ENCODE data around the gene EPHB1.

EPHB1 gene

DNA sequence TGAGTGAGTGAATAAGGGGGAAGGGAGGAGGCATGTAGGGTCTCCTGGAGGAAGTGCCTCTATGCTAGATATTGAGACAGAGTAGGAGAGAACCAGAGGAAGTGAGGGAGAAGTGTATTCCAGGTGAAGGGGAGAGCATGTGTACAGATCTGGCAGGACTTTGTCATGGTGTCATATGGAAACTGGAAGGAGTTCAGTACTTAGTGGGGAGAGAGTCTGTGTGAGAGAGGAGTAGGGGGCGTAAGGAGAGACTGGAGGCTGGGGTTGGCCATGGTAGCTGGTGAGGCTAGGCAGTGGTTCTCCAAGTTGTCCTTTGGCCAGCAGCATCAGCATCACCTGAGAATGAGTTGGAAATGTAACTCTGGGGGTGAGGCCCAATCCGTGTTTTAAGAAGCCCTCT is 29.6 kb upstream of the EPHB1 start:
- no peak for DNase-seq (ENCODE audit: extremely low read depth, low read depth)
- H3K4me3 ChIP-seq (replicated peaks; ENCODE audit: low read depth, low read length) = no peak overlapping the region
- TF ChIP-seq, protein P1, sequence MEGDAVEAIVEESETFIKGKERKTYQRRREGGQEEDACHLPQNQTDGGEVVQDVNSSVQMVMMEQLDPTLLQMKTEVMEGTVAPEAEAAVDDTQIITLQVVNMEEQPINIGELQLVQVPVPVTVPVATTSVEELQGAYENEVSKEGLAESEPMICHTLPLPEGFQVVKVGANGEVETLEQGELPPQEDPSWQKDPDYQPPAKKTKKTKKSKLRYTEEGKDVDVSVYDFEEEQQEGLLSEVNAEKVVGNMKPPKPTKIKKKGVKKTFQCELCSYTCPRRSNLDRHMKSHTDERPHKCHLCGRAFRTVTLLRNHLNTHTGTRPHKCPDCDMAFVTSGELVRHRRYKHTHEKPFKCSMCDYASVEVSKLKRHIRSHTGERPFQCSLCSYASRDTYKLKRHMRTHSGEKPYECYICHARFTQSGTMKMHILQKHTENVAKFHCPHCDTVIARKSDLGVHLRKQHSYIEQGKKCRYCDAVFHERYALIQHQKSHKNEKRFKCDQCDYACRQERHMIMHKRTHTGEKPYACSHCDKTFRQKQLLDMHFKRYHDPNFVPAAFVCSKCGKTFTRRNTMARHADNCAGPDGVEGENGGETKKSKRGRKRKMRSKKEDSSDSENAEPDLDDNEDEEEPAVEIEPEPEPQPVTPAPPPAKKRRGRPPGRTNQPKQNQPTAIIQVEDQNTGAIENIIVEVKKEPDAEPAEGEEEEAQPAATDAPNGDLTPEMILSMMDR (IDR thresholded peaks at IDR 0.05; ENCODE audit: low read depth, low read length, missing control alignments) = no peak

DNA sequence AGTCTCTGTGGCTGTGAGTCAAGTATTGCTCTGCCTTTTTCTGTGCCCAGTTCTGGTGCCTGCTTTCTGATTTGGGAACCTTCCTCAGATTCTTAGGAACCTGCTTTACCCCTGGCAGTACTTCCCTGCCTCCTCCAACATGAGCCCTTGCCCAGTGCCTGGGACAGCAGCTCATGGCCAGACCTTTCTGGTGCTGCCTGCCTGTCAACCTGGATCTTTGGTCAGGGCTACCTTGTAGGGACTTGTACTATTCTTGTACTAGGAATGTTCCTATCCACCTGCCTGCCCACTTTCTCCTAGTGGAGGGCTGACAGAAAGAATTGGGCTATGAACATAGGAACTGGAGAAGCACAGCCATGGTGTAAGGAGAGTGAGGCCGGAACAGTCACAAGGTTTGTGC is 28.8 kb upstream of the EPHB1 start:
- no peak overlapping the region for H3K4me3 ChIP-seq (replicated peaks; ENCODE audit: low read depth, low read length)
- no peak for DNase-seq (ENCODE audit: extremely low read depth, low read depth)
- TF ChIP-seq, protein P1 (IDR thresholded peaks at IDR 0.05; ENCODE audit: low read depth, low read length, missing control alignments) = no peak

DNA sequence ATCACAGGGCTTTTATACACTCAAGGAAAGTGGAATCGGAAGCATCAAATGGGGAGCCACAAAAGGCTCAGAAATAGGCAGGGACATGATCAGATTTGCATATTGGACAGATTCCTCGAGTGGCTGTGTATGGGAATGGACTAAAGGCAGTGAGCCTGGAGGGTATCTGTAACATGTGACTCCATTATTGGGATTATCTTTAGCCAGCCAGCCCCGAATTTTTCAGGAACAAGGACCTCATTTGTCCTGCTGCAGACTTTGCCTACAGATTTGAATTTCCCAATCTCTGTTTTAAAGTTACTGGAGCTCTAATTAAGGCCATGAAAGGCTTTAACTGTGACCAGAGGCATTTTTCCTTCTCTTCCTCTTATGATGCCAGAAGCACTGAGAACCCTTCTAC is 26.9 kb upstream of the EPHB1 start:
- DNase-seq (ENCODE audit: extremely low read depth, low read depth) = no peak
- H3K4me3 ChIP-seq (replicated peaks; ENCODE audit: low read depth, low read length) = no peak overlapping the region
- TF ChIP-seq, protein P1 (IDR thresholded peaks at IDR 0.05; ENCODE audit: low read depth, low read length, missing control alignments) = no peak

DNA sequence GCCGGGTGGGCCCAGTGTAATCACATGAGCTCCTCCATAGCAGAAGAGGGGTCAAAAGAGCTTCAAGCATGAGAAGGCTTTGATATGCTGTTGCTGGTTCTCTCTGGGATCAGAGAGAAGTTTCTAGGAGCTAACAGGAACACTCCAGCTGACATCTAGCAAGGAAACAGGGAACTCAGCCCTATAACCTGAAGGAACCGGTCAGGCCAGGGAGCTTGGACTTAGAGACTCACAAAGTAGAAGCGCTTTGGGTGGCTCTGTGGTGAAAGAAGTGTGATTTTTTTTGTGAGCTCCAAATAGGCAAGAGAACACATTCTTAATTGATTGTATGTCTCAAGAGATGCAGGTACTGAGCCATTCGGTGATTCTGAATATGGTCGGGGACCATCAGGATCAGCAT is 26.2 kb upstream of the EPHB1 start:
- no peak overlapping the region for H3K4me3 ChIP-seq (replicated peaks; ENCODE audit: low read depth, low read length)
- no peak for DNase-seq (ENCODE audit: extremely low read depth, low read depth)
- TF ChIP-seq, protein P1 (IDR thresholded peaks at IDR 0.05; ENCODE audit: low read depth, low read length, missing control alignments) = no peak

DNA sequence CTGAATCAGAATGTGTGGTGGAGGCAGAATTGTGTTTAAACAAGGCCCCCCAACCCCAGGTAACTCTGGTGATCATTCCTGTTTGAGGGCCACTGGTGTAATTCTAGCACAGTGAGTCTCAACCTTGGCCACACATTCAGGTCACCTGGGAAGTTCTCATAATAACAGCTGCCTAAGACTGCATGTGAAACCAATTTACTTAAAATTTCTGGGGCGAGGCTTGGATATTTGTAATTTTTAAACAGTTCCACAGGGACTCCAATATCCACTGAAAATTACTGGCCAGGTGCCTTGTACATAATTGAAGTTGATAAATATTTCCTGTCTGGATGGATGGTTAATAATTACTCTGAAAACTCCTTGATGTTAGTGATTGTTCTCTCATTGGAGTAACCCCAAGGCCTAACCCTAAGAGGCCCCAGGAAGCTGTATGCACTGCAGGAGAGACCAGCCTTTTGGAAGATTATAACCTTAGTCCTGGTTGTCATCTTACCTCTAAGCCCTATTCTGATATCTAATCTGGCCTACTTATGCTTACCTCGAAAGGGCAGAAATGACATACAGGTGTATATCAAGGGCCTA is 25.7 kb upstream of the EPHB1 start:
- DNase-seq (ENCODE audit: extremely low read depth, low read depth) = no peak
- H3K4me3 ChIP-seq (replicated peaks; ENCODE audit: low read depth, low read length) = no peak overlapping the region
- TF ChIP-seq, protein P1 (IDR thresholded peaks at IDR 0.05; ENCODE audit: low read depth, low read length, missing control alignments) = no peak

DNA sequence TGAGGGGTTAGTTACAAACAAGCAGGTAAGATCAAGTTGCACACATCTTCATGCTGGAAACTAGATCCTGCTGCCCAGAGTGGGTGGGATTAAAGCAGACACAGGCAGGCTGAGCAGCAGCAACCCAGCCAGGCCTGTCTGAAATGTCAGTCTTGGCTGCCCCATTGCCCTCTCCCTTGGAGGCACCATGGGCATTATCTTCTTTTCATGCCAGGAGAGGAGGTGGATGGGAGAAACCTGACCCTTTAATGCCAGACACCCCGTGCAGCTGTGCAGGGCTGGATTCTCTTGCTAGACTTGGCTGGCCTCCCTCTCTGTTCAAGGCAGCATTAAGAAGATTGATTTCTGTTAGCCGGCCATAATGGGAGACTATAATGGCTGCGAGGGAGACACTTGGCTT is 23.0 kb upstream of the EPHB1 start:
- no peak overlapping the region for H3K4me3 ChIP-seq (replicated peaks; ENCODE audit: low read depth, low read length)
- DNase-seq (ENCODE audit: extremely low read depth, low read depth) = no peak
- TF ChIP-seq, protein P1 (IDR thresholded peaks at IDR 0.05; ENCODE audit: low read depth, low read length, missing control alignments) = no peak

DNA sequence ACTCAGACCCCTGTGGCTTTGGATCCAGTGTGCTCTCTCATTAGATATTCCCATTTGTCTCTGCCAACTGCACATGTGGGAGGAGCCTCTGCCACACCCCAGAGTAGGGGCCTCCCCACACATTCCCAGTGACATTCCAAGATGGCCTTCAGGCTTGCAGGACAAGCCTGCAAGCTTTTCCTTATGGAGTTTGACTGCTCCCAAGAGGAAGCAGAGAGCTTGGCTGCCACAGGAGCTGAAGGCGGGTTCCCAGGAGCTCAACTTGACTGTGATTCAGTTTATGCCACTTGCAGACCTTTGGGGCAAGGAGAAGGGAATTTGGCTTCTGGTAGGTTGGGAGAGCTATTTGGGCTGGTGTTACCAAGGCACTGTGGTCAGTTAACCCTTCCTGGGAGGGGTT is 22.5 kb upstream of the EPHB1 start:
- no peak for DNase-seq (ENCODE audit: extremely low read depth, low read depth)
- TF ChIP-seq, protein P1 (IDR thresholded peaks at IDR 0.05; ENCODE audit: low read depth, low read length, missing control alignments) = no peak
- no peak overlapping the region for H3K4me3 ChIP-seq (replicated peaks; ENCODE audit: low read depth, low read length)
